ENCODE measurements around the gene IFNGR2.
"Not testable (repeated sequence)": the region's sequence is repeated elsewhere in the genome, so short reads cannot be mapped to it uniquely, and the experiment has no call there.

The IFNGR2 gene

DNA sequence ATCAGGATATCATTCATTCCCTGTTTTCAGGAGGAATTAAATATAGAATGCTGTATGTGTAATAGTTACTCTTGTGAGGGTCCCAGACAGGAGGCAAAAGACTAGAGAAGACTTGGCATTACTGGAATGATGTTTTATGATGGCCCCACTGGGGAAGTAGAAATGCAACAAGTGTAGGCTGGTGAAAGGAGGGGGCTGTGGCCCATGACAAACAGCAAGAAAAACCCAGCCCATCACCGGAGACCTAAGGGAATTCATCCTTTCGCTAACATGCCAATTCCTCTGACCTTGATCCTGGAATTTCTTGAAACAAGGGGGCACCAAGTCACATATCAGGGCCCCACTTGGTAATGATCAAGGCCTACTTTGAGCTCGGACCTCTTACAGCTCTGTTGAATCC, 5.5 kb upstream of the IFNGR2 start:
- DNase-seq (ENCODE audit: low read depth in 1 of 2, low spot score in 1 of 2) = no peak
- in situ Hi-C loops (cut with HindIII; ENCODE audit: low pct_unique_long_range_greater_than_20kb, low sequenced_read_pairs) = no loop called here
- no peak for TF ChIP-seq JUND (IDR thresholded peaks at IDR 0.05; ENCODE audit: low read depth)

DNA sequence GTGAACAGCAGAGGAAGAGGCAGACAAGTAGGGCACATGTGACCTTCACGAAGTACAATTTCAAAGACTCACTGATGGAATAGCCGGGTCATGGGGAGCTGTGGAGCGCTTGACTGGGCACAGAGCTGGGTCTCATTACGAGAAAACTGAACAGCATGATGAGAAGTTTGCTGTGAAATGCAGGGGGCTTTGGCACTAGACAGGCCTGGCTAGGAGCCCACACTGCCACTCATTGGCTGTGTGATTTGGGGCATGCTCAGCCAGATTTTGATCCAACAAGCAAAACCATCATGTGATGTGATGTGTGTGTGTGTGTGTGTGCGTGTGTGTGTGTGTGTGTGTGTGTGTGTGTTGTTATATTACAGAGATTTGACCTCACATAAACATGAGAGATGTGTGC, 4.9 kb upstream of the IFNGR2 start:
- no peak for TF ChIP-seq JUND (IDR thresholded peaks at IDR 0.05; ENCODE audit: low read depth)
- DNase-seq (ENCODE audit: low read depth in 1 of 2, low spot score in 1 of 2) = no peak
- in situ Hi-C loops (cut with HindIII; ENCODE audit: low pct_unique_long_range_greater_than_20kb, low sequenced_read_pairs) = no loop called here

DNA sequence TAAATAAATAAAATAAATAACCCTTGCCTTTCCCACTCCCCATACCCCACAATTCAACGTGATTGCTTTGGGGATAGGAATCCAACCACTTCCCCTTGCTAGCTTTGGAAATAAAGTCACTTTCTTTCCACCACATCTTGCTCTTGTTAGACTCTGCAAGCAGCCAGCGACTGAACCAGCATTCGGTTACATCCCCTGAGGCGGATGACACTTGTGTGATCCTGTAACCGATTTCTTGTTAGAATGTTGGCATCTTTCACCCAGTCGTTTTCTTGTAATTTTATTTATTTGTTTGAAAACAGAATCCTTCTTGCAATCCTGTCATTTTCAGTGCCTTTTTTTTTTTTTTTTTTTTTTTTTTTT, 1.6 kb upstream of the IFNGR2 start:
- in situ Hi-C loops (cut with HindIII; ENCODE audit: low pct_unique_long_range_greater_than_20kb, low sequenced_read_pairs) = no loop called here
- peak in 1 of 2 experiments; percentile 81 for DNase-seq (ENCODE audit: low read depth in 1 of 2, low spot score in 1 of 2)
- no peak for TF ChIP-seq JUND (IDR thresholded peaks at IDR 0.05; ENCODE audit: low read depth)

DNA sequence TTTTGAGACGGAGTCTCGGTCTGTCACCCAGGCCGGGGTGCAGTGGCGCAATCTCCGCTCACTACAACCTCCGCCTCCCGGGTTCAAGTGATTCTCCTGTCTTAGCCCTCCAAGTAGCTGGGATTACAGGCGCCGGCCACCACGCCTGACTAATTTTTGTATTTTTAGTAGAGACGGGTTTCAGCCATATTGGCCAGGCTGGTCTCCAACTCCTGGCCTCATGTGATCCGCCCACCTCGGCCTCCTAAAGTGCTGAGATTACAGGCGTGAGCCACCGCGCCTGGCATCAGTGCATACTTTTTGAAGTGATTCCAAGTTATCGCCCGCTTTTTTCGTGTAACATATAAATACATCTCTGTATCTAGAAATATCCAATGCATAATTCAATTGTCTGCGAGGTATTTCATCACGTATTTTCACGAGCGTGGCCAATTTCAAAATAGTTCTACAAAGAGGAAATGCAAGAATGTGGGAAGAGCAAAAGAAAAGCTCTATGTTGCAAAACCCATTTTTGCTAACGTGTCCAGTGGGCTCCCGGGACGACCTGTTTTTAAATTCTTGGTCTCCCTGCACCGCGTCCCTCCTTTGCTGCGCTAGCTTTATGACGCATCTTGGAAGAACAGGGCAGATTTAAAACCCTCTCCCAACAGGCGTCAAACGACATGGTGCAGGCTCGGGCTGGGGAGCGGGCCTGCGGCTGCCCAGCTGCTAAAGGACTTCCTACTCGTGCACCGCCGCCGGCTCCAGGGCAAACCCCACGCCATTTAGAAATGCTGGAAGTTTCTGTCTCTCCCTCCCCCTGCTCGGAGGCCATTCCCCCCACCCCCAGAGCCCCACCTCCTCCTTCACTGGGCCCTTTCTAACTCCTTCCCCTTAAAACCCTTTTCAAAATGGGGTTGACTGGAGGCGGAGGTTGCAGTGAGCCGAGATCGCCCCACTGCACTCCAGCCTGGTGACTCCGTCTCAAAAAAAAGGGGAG, 923 bp upstream of the IFNGR2 start:
- in situ Hi-C loops (cut with HindIII; ENCODE audit: low pct_unique_long_range_greater_than_20kb, low sequenced_read_pairs) = no loop called here
- TF ChIP-seq JUND (IDR thresholded peaks at IDR 0.05; ENCODE audit: low read depth) = no peak
- DNase-seq (ENCODE audit: low read depth in 1 of 2, low spot score in 1 of 2) = peak; percentile 38 to 58

DNA sequence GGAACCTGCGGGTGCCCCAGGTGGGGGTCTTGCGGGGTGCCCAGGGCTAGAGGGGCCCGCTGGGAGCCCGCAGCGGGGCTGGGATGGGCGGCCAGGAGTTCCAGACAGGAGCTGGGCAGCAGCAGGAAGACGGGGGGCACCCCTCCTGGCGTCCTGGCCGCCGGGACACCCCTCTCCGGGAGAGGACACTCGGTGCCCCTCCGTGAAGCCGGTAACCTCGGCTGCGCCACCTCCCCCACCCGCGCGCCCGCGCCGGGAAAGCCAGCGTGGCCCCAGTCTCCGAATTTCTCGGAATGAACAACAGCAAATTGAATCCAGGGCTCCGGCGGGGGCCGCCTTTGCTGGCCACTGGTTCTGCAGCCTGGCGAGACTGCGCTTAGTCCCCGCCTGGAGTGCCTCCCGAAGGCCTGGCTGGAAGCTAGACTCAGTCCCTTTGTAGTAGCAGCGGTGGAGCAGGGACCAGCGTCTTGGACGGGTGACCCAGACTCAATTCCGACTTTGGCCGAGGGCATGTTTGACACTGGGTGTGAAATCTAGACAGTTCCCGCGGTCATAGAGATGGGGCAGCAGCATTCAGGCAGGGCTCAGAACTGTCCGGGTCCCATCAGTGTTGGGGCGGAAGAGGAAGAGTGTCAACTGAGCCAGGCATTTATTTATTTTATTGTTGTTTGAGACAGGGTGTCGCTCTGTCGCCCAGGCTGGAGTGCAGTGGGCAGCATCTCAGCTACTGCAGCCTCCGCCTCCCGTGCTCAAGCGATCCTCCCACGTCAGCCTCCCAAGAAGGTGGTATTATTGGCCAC, 773 bp downstream of the IFNGR2 start:
- TF ChIP-seq JUND (IDR thresholded peaks at IDR 0.05; ENCODE audit: low read depth) = no peak
- DNase-seq (ENCODE audit: low read depth in 1 of 2, low spot score in 1 of 2) = peak; percentile 24 to 59
- in situ Hi-C loops (cut with HindIII; ENCODE audit: low pct_unique_long_range_greater_than_20kb, low sequenced_read_pairs) = no loop called here

DNA sequence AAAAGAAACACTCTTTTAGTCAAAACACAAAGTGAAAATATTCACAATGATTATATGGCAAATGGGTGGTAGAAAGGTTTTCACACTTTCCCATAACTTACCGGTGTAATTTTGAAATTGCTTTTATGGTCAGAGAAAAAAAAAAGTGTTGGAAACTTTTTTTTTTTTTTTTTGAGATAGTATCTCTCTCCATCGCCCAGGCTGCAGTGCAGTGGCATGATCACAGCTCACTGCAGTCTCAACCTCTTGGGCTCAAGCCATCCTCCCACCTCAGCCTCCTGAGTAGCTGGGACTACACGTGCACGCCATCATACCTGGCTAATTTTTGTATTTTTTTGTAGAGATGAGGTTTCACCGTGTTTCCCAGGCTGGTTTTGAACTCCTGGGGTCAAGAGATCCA, 3.3 kb downstream of the IFNGR2 start:
- TF ChIP-seq JUND (IDR thresholded peaks at IDR 0.05; ENCODE audit: low read depth) = no peak
- DNase-seq (ENCODE audit: low read depth in 1 of 2, low spot score in 1 of 2) = no peak
- in situ Hi-C loops (cut with HindIII; ENCODE audit: low pct_unique_long_range_greater_than_20kb, low sequenced_read_pairs) = no loop called here

DNA sequence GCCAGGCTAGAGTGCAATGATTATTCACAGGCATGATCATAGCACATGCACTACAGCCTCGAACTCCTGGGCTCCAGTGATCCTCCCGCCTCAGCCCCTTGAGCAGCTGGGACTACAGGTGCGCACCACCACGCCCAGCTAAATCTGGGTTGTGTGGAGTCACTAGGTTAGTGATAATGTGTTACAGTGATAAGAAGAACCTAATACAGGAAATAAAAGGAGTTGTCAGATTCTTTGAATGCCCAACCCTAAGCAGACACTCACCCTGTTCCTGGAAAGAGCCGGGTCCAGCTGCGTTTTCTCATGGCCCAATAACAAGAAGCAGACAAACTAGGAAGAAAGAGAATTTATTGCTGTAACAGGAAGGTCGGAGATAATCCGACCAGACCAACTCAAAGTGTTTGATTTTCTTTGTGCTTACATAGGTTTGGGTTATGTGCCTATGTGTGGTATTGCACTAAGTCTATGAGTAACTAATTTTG, 8.8 kb downstream of the IFNGR2 start:
- no peak for DNase-seq (ENCODE audit: low read depth in 1 of 2, low spot score in 1 of 2)
- in situ Hi-C loops (cut with HindIII; ENCODE audit: low pct_unique_long_range_greater_than_20kb, low sequenced_read_pairs) = no loop called here
- no peak for TF ChIP-seq JUND (IDR thresholded peaks at IDR 0.05; ENCODE audit: low read depth)

DNA sequence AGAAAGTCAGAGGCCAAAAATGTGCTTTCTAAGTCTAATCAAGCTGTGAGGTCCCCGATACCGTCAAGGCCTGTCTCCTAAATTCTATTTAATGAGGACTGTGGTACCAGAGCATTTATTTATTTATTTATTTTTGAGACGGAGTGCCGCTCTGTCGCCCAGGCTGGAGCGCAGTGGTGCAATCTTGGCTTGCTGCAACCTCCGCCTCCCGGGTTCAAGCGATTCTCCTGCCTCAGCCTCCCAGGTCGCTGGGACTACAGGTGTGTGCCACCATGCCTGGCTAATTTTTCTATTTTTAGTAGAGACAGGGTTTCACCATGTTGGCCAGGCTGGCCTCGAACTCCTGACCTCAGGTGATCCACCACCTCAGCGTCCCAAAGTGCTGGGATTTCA, 9.2 kb downstream of the IFNGR2 start:
- in situ Hi-C loops (cut with HindIII; ENCODE audit: low pct_unique_long_range_greater_than_20kb, low sequenced_read_pairs) = not testable (repeated sequence)

DNA sequence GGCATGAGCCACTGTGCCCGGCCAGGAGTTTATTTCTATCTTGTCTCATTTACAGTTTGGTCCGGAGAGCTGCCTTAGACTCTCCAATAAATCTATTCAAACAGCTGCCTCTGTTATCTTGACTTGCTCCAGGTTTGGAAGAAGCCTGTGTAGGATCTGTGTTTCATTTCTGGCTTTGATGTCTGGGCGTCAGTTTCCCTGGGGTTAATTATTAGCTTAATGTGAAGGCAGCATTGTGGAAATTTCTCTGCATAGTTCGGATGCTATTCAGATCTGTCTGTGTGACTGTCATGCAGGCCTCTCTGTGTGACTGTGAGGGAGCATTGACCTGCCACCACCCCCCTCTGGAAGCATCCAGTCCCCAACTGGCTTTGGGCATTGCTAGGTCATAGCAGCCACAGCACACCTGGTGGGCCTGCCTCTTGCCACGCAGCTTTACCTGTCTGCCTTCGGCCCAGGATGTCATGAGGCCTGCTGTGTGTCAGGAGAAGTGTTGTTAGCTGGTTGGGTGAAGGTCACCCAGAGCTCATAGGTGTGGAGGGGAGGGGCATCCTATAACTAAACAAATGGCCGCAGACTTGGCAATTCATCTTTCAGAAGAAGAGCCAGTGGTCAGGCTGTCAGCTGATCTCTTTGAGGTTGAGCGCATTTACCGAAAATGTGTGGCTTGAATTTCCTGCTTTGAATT, 9.8 kb downstream of the IFNGR2 start:
- DNase-seq (ENCODE audit: low read depth in 1 of 2, low spot score in 1 of 2) = no peak
- no peak for TF ChIP-seq JUND (IDR thresholded peaks at IDR 0.05; ENCODE audit: low read depth)
- in situ Hi-C loops (cut with HindIII; ENCODE audit: low pct_unique_long_range_greater_than_20kb, low sequenced_read_pairs) = no loop called here

More for the DNA sequence above, 9.2 kb downstream of the IFNGR2 start:
- DNase-seq (ENCODE audit: low read depth in 1 of 2, low spot score in 1 of 2) = not testable (repeated sequence)

DNA sequence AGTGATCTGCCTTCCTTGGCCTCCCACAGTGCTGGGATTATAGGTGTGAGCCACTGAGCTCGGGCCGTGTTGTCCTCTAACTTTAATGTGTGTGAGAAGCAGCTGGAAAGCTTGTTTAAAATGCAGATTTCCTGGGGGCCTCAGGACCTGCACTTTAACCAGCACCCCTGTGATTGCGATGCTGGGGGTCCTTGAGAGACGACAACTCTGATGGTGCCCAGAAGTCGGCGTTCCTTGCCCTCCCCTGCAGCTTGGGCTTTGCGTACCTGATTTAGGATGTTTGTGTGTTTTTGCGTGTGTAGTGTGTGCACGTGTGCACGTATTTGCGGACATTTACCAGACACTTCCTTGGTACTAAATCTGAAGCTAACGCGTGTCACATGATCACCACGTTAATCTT, 10.9 kb downstream of the IFNGR2 start:
- DNase-seq (ENCODE audit: low read depth in 1 of 2, low spot score in 1 of 2) = no peak
- TF ChIP-seq JUND (IDR thresholded peaks at IDR 0.05; ENCODE audit: low read depth) = no peak
- in situ Hi-C loops (cut with HindIII; ENCODE audit: low pct_unique_long_range_greater_than_20kb, low sequenced_read_pairs) = no loop called here

DNA sequence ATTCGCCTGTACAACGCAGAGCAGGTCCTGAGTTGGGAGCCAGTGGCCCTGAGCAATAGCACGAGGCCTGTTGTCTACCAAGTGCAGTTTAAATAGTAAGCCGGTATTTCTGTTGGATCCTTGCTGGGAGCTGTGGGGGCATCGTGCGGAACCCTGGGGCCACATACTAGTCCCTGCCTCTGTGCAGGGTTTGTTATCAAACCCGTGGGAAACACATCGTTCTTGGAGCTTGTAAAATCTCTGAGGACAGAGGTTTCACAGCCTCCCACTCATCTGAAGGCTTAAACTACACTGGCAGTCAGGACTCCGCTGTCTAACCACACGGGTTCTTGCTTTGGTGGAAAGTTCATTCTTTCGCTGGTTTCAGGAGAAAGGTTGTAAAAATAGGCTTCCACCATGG, 11.7 kb downstream of the IFNGR2 start:
- DNase-seq (ENCODE audit: low read depth in 1 of 2, low spot score in 1 of 2) = no peak
- no peak for TF ChIP-seq JUND (IDR thresholded peaks at IDR 0.05; ENCODE audit: low read depth)
- in situ Hi-C loops (cut with HindIII; ENCODE audit: low pct_unique_long_range_greater_than_20kb, low sequenced_read_pairs) = no loop called here

DNA sequence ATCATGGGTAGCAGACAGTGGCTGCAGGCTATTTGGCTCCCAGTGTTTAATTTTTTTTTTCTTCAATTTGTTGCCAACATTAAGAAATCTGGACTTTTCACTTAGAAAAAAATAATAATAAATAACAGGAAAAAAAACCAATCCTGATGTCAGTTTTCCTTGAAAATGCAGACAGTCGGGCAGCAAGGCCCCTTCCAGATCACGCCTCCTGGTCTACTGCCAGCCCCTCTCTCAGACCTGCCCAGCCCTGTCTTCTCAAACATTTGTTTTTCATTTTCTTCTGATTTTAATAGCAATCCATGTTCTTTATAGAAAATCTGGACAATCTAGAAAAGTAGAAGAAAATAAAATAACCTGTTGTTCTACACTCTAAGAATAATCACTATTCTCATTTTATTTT, 15.5 kb downstream of the IFNGR2 start:
- DNase-seq (ENCODE audit: low read depth in 1 of 2, low spot score in 1 of 2) = no peak
- no peak for TF ChIP-seq JUND (IDR thresholded peaks at IDR 0.05; ENCODE audit: low read depth)
- in situ Hi-C loops (cut with HindIII; ENCODE audit: low pct_unique_long_range_greater_than_20kb, low sequenced_read_pairs) = no loop called here
